MM.1S (cell line): ENCODE data around the gene IGSF11.
"Not testable (repeated sequence)": the region's sequence is repeated elsewhere in the genome, so short reads cannot be mapped to it uniquely, and the experiment has no call there.

Experiments used
- DNase-seq: peaks from one replicate; pipeline ENCODE4 v3.0.0-alpha.2; 2015
- H2AFZ ChIP-seq: fragments of 300-600 bp; sonication (generic); 2 replicates; pipeline ENCODE4 v1.6.0; 2016; ENCODE audit warnings: antibody characterized with exemption, low read length
- H3F3A ChIP-seq: fragments of 300-600 bp; sonication (generic); 2 replicates; pipeline ENCODE4 v1.6.1; 2016; ENCODE audit warnings: mild to moderate bottlenecking, antibody characterized with exemption, low read length, moderate library complexity, mixed read lengths; ENCODE audit not compliant: insufficient read depth
- H3K27ac ChIP-seq: fragments of 300-600 bp; sonication (generic); 2 replicates; pipeline ENCODE4 v1.5.1; 2016; ENCODE audit warnings: mild to moderate bottlenecking, low read length
- H3K27me3 ChIP-seq: fragments of 300-600 bp; sonication (generic); replicated peaks from 2 replicates; pipeline ENCODE4 v1.6.0; 2016; ENCODE audit warnings: low read length; ENCODE audit not compliant: insufficient read depth
- H3K36me3 ChIP-seq: fragments of 300-600 bp; sonication (generic); replicated peaks from 2 replicates; pipeline ENCODE4 v1.6.1; 2016; ENCODE audit warnings: mild to moderate bottlenecking, low read length, mixed read lengths; ENCODE audit not compliant: insufficient read depth
- H3K4me1 ChIP-seq: fragments of 300-600 bp; sonication (generic); 2 replicates; pipeline ENCODE4 v1.6.1; 2016; ENCODE audit warnings: low read length, mixed read lengths
- H3K4me2 ChIP-seq: fragments of 300-600 bp; sonication (generic); 2 replicates; pipeline ENCODE4 v1.6.0; 2016; ENCODE audit warnings: low read depth, low read length
- H3K4me3 ChIP-seq: fragments of 300-600 bp; sonication (generic); 2 replicates; pipeline ENCODE4 v1.5.1; 2016; ENCODE audit warnings: low read length, mixed read lengths
- H3K79me2 ChIP-seq: fragments of 300-600 bp; sonication (generic); 2 replicates; pipeline ENCODE4 v1.6.1; 2016; ENCODE audit warnings: mixed run types, low read length, mixed read lengths
- H3K9ac ChIP-seq: fragments of 300-600 bp; sonication (generic); 2 replicates; pipeline ENCODE4 v1.6.1; 2016; ENCODE audit warnings: low read length, mixed read lengths
- H3K9me2 ChIP-seq: fragments of 300-600 bp; sonication (generic); replicated peaks from 2 replicates; pipeline ENCODE4 v1.6.1; 2016; ENCODE audit warnings: mild to moderate bottlenecking, low read length, mixed read lengths; ENCODE audit not compliant: insufficient read depth
- H3K9me3 ChIP-seq: fragments of 300-600 bp; sonication (generic); replicated peaks from 2 replicates; pipeline ENCODE4 v1.6.1; 2016; ENCODE audit warnings: mild to moderate bottlenecking, low read length, mixed read lengths; ENCODE audit not compliant: insufficient read depth
- H4K20me1 ChIP-seq: fragments of 300-600 bp; sonication (generic); 2 replicates; pipeline ENCODE4 v1.6.1; 2016; ENCODE audit warnings: mild to moderate bottlenecking, low read length, moderate library complexity, mixed read lengths; ENCODE audit not compliant: insufficient read depth
- CTCF ChIP-seq: fragments of 300-600 bp; sonication (generic); IDR thresholded peaks from 2 replicates; pipeline ENCODE4 v1.5.1; 2016; ENCODE audit warnings: antibody characterized with exemption, low read length, mixed read lengths
- EZH2 ChIP-seq: fragments of 300-600 bp; sonication (generic); optimal IDR thresholded peaks from 2 replicates; pipeline ENCODE3; 2017; ENCODE audit warnings: low read depth, mild to moderate bottlenecking, antibody characterized with exemption, low read length, mixed read lengths
- EZH2phosphoT487 ChIP-seq: fragments of 300-600 bp; sonication (generic); IDR thresholded peaks from 2 replicates; pipeline ENCODE4 v1.6.1; 2018; ENCODE audit warnings: antibody characterized with exemption, low read length

The IGSF11 gene

GRCh38 chr3:118859950-118860349 lies 174.7 kb downstream of the IGSF11 start:
- no peaks in the 10 kb centered on the region for H3K36me3 ChIP-seq
- no peaks in the 10 kb centered on the region for H3K79me2 ChIP-seq
- H3K9me2 ChIP-seq = no peaks in the 10 kb centered on the region
- TF ChIP-seq CTCF (no peak), EZH2 (no peak), EZH2phosphoT487 (no peak)
- no peak for DNase-seq
- H3K27me3 ChIP-seq = no peaks in the 10 kb centered on the region
- no peak overlapping the region for H3K27ac ChIP-seq
- H3K9ac ChIP-seq = no peak overlapping the region
- H3K4me1 ChIP-seq = no peaks in the 10 kb centered on the region
- H3K4me3 ChIP-seq = no peak overlapping the region
- no peak overlapping the region for H3K4me2 ChIP-seq
- no peaks in the 10 kb centered on the region for H3K9me3 ChIP-seq
- H4K20me1 ChIP-seq = no peaks in the 10 kb centered on the region
- H3F3A ChIP-seq = no peaks in the 10 kb centered on the region
- no peak overlapping the region for H2AFZ ChIP-seq

- not testable (repeated sequence) for H3K9me2 ChIP-seq, H3K79me2 ChIP-seq, H3K9me3 ChIP-seq, H3K27ac ChIP-seq, H3K27me3 ChIP-seq, H2AFZ ChIP-seq, H3K9ac ChIP-seq, H3K4me1 ChIP-seq, H3F3A ChIP-seq, H3K36me3 ChIP-seq, H4K20me1 ChIP-seq
- Histone ChIP-seq H3K4me3 (peak overlapping the region; percentile 19), H3K4me2 (peak overlapping the region; percentile 9; the same call in 1 of the 2 replicates)
- peak; percentile 75 for DNase-seq
Observed at GRCh38 chr3:118851466-118852193, 183.0 kb downstream of the IGSF11 start.

GRCh38 chr3:118850687-118851086 lies 184.0 kb downstream of the IGSF11 start:
- no peaks in the 10 kb centered on the region for H3K9me3 ChIP-seq
- no peak overlapping the region for H3K9ac ChIP-seq
- H3K4me3 ChIP-seq = no peak overlapping the region
- H3K36me3 ChIP-seq = no peaks in the 10 kb centered on the region
- H3K27me3 ChIP-seq = no peaks in the 10 kb centered on the region
- H3K4me2 ChIP-seq = no peak overlapping the region
- no peak overlapping the region for H2AFZ ChIP-seq
- no peaks in the 10 kb centered on the region for H3K9me2 ChIP-seq
- H3K4me1 ChIP-seq = no peaks in the 10 kb centered on the region
- no peaks in the 10 kb centered on the region for H4K20me1 ChIP-seq
- DNase-seq = no peak
- no peak overlapping the region for H3K27ac ChIP-seq
- H3K79me2 ChIP-seq = no peaks in the 10 kb centered on the region
- H3F3A ChIP-seq = no peaks in the 10 kb centered on the region
- TF ChIP-seq CTCF (no peak), EZH2phosphoT487 (no peak), EZH2 (no peak)
